ENCODE measurements around the gene INTS14. TPM values are rescaled to one million over a fixed set of nuclear protein-coding genes. Genes with fewer than 3 reads are reported as not detected.
A peak's percentile ranks its signal among the peaks of the same experiment; 100 is the strongest.

INTS14 gene
- total and polyA plus RNA-seq, 9 of the 15 experiments (the other 6 are each of a cell fraction or from before 2014, with no cell fraction given), result 30.5 to 92.4 (median 46.5) TPM

DNA sequence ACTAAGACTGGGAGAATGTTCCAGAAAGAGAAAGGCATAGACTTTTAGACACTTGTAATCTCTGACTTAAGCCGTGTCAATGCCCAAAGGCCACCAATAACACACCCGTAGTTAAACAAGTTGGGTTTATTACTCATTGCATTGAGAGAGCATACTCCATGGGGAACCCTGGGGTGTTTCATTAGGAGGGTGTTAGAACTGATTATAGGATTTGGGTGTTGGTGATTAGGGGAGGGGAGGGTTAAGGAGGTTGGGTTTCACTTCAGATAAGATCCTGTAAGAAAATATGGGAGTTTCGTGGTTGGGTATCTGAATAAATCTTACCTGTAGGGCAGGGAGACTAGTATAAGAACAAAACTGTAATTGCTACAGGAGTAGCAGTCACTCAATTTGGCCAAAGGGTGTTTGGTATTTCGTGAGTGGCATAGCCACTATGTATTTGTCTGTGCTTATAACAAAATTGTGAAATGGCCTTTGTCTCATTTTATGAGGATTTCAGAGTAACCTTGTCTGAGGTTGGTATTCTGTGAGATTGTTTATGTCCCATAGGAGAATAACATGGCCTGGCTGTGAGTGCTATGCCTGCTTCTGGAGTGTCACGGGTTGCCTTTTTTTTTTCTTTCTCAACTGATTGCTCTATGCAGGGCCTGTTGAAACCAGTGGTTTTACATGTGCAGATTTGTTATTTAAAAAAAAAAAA is 77.7 kb downstream of the INTS14 start (continued):
- TF ChIP-seq, protein P1, sequence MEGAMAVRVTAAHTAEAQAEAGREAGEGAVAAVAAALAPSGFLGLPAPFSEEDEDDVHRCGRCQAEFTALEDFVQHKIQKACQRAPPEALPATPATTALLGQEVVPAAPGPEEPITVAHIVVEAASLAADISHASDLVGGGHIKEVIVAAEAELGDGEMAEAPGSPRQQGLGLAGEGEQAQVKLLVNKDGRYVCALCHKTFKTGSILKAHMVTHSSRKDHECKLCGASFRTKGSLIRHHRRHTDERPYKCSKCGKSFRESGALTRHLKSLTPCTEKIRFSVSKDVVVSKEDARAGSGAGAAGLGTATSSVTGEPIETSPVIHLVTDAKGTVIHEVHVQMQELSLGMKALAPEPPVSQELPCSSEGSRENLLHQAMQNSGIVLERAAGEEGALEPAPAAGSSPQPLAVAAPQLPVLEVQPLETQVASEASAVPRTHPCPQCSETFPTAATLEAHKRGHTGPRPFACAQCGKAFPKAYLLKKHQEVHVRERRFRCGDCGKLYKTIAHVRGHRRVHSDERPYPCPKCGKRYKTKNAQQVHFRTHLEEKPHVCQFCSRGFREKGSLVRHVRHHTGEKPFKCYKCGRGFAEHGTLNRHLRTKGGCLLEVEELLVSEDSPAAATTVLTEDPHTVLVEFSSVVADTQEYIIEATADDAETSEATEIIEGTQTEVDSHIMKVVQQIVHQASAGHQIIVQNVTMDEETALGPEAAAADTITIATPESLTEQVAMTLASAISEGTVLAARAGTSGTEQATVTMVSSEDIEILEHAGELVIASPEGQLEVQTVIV (CRISPR knock-in tag; IDR thresholded peaks at IDR 0.05; ENCODE audit: borderline replicate concordance), result no peak
- TF ChIP-seq CTBP1 (IDR thresholded peaks at IDR 0.05; ENCODE audit: borderline replicate concordance), result no peak
- no peak for TF ChIP-seq TRIM24 (IDR thresholded peaks at IDR 0.05)
- no peak for TF ChIP-seq ZNF133 (CRISPR knock-in tag; IDR thresholded peaks at IDR 0.05)
- no peak for TF ChIP-seq POLR3G (IDR thresholded peaks at IDR 0.05; ENCODE audit: extremely low read depth, insufficient read length, insufficient replicate concordance)
- no peak for TF ChIP-seq ZNF124 (CRISPR knock-in tag; IDR thresholded peaks at IDR 0.05)
- no peak for TF ChIP-seq CBX8 (IDR thresholded peaks at IDR 0.05; ENCODE audit: borderline replicate concordance, extremely low read depth, low read depth, low read length, poor library complexity, severe bottlenecking)
- TF ChIP-seq DMBX1 (CRISPR knock-in tag; IDR thresholded peaks at IDR 0.05; ENCODE audit: borderline replicate concordance), result no peak
- TF ChIP-seq, protein P2, sequence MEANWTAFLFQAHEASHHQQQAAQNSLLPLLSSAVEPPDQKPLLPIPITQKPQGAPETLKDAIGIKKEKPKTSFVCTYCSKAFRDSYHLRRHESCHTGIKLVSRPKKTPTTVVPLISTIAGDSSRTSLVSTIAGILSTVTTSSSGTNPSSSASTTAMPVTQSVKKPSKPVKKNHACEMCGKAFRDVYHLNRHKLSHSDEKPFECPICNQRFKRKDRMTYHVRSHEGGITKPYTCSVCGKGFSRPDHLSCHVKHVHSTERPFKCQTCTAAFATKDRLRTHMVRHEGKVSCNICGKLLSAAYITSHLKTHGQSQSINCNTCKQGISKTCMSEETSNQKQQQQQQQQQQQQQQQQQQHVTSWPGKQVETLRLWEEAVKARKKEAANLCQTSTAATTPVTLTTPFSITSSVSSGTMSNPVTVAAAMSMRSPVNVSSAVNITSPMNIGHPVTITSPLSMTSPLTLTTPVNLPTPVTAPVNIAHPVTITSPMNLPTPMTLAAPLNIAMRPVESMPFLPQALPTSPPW (CRISPR knock-in tag; IDR thresholded peaks at IDR 0.05), result peak; percentile 28; the same call in 1 of the 2 replicates
- TF ChIP-seq NBN (IDR thresholded peaks at IDR 0.05; ENCODE audit: low read depth), result 0 out of 2 replicates have a peak, but pooled peaks have one; percentile 19
- no peak for TF ChIP-seq GATAD2B (IDR thresholded peaks at IDR 0.05; ENCODE audit: borderline replicate concordance)
- TF ChIP-seq FOSL1 (tag; conservative IDR thresholded peaks at IDR 0.05), result peak; percentile 44; the same call in 1 of the 2 replicates
- TF ChIP-seq ZFP30 (CRISPR knock-in tag; IDR thresholded peaks at IDR 0.05; ENCODE audit: borderline replicate concordance), result no peak
